Measurements from ENCODE around the gene GRAMD1B.

- TF ChIP-seq POLR2AphosphoS5 (IDR thresholded peaks at IDR 0.05; ENCODE audit: low read depth), result no peak
- no peak for TF ChIP-seq CTCF (IDR thresholded peaks at IDR 0.05; ENCODE audit: insufficient read depth, low read length)
- no peak for TF ChIP-seq GABPA (IDR thresholded peaks at IDR 0.05; ENCODE audit: low read depth)
- no peak for TF ChIP-seq SPI1 (IDR thresholded peaks at IDR 0.05; ENCODE audit: borderline replicate concordance, low read depth)
Observed at GRCh38 chr11:123409456-123410217, 20.4 kb upstream of the GRAMD1B start.
